HL-60 (cell line): Measurements from ENCODE around the gene MYRIP.
A peak's percentile ranks its signal among the peaks of the same experiment; 100 is the strongest.

ENCODE experiments used
- DNase-seq, 2 experiments: peaks; one replicate each; pipeline ENCODE4 v3.0.0-alpha.2; 2010 to 2020; ENCODE audit warnings: low read depth in 1 of 2, low spot score in 1 of 2
- H3K27ac ChIP-seq: fragments of 250-450 bp; sonication (Bioruptor Pico); replicated peaks from 2 replicates; pipeline ENCODE4 v1.5.1; 2020; ENCODE audit warnings: mild to moderate bottlenecking, moderate library complexity
- H3K27me3 ChIP-seq: fragments of 250-450 bp; sonication (Bioruptor Pico); 2 replicates; pipeline ENCODE4 v1.5.1; 2021; ENCODE audit warnings: mild to moderate bottlenecking, moderate library complexity; ENCODE audit not compliant: insufficient read depth, poor library complexity, severe bottlenecking
- H3K4me3 ChIP-seq: replicated peaks from 2 replicates; pipeline ENCODE4 v1.5.1; 2011; ENCODE audit warnings: mild to moderate bottlenecking, control low read depth, low read length; ENCODE audit not compliant: insufficient read depth
- CTCF ChIP-seq: IDR thresholded peaks from one replicate; pipeline ENCODE4 v1.5.1; 2011; ENCODE audit warnings: low read length, control low read depth, inconsistent platforms; ENCODE audit not compliant: insufficient read depth
- GABPA ChIP-seq: IDR thresholded peaks from 2 replicates; pipeline ENCODE4 v1.6.1; 2012; ENCODE audit warnings: low read depth
- POLR2AphosphoS5 ChIP-seq: IDR thresholded peaks from 2 replicates; pipeline ENCODE4 v1.6.1; 2012; ENCODE audit warnings: low read depth
- REST ChIP-seq: IDR thresholded peaks from 2 replicates; pipeline ENCODE4 v1.6.1; 2012; ENCODE audit warnings: low read depth; ENCODE audit not compliant: insufficient replicate concordance
- SPI1 ChIP-seq: IDR thresholded peaks from 2 replicates; pipeline ENCODE4 v1.6.1; 2012; ENCODE audit warnings: low read depth, mild to moderate bottlenecking, borderline replicate concordance

The MYRIP gene

GRCh38 chr3:40078590-40078989 is 269.2 kb downstream of the MYRIP start:
- Histone ChIP-seq H3K27me3 (no peaks in the 10 kb centered on the region), H3K27ac (no peak overlapping the region), H3K4me3 (no peak overlapping the region)
- TF ChIP-seq SPI1 (no peak), GABPA (no peak), CTCF (no peak), REST (no peak), POLR2AphosphoS5 (no peak)
- DNase-seq, result no peak

- no peaks in the 10 kb centered on the region for H3K27me3 ChIP-seq
- no peak overlapping the region for H3K27ac ChIP-seq
- TF ChIP-seq REST (no peak), SPI1 (0 out of 2 replicates have a peak, but pooled peaks have one; percentile 6)
- no peak overlapping the region for H3K4me3 ChIP-seq
- no peak for DNase-seq
Measured at GRCh38 chr3:40079203-40079846, 269.9 kb downstream of the MYRIP start.

- H3K4me3 ChIP-seq, result no peak overlapping the region
Measured at GRCh38 chr3:40079847-40080240, 270.4 kb downstream of the MYRIP start.

More at GRCh38 chr3:40079847-40080240, 270.4 kb downstream of the MYRIP start:
- Histone ChIP-seq H3K27me3 (no peaks in the 10 kb centered on the region), H3K27ac (no peak overlapping the region)
- TF ChIP-seq SPI1 (no peak), GABPA (no peak), POLR2AphosphoS5 (no peak), CTCF (no peak), REST (no peak)
- DNase-seq, result no peak
